GM18870 (cell line): ENCODE measurements around the gene GALNT7.
"Not testable (repeated sequence)": the region's sequence is repeated elsewhere in the genome, so short reads cannot be mapped to it uniquely, and the experiment has no call there.

Experiments
- ATAC-seq: cut with Tn5 transposase; IDR thresholded peaks from one replicate; pipeline ENCODE4 v1.9.1; 2021; ENCODE audit warnings: moderate library complexity; ENCODE audit not compliant: unreplicated experiment

GALNT7 gene, protein sequence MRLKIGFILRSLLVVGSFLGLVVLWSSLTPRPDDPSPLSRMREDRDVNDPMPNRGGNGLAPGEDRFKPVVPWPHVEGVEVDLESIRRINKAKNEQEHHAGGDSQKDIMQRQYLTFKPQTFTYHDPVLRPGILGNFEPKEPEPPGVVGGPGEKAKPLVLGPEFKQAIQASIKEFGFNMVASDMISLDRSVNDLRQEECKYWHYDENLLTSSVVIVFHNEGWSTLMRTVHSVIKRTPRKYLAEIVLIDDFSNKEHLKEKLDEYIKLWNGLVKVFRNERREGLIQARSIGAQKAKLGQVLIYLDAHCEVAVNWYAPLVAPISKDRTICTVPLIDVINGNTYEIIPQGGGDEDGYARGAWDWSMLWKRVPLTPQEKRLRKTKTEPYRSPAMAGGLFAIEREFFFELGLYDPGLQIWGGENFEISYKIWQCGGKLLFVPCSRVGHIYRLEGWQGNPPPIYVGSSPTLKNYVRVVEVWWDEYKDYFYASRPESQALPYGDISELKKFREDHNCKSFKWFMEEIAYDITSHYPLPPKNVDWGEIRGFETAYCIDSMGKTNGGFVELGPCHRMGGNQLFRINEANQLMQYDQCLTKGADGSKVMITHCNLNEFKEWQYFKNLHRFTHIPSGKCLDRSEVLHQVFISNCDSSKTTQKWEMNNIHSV

DNA sequence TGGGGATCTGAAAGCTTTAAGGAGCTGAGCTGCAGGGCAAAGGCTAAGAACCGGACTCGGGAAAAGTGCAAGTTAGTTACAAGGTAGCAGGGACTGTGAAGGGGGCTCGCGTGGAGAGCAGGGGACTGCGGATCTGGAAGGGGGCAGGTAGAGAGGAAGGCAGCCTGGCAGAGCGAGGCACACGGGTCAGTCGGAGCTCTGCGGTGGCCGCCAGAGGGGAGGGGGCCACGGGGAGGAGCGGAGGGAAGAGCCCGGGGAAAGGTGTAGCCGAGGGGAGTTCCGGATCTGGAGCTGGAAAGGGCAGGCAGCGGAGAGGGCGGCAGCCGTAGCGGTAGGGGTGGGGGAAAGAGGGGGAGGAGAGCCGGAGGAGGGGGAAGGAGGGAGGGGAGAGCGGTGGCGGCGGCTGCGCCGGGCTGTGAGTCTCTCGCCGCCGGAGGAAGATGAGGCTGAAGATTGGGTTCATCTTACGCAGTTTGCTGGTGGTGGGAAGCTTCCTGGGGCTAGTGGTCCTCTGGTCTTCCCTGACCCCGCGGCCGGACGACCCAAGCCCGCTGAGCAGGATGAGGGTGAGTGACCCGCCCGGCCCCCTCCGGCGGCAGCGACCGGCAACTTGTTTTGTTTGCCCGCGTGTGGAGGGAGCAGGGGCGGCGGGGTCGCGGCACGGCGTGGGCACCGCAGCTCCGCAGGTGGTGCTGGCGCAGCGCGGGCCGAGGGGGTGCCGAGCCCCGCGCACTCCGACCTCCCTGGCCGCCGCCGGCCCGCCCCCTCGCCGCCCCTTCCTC lies at the start of gene GALNT7:
Gene GALNT7, plus strand, starts transcription at position 416 of the 782 bp plus-strand sequence. Its CDS starts 25 bp downstream, at position 441.
- peak; percentile 25 for ATAC-seq

DNA sequence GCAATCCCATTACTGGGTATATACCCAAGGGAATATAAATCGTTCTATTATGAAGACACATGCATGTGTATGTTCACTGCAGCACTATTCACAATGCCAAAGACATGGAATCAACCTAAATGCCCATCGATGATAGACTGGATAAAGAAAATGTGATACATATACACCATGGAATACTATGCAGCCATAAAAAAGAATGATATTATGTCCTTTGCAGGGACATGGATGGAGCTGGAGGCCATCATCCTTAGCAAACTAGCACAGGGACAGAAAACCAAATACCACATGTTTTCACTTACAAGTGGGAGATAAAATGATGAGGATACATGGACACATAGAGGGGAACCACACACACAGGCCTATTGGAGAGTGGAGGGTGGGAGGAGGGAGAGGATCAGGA lies 49.8 kb upstream of the GALNT7 start:
- not testable (repeated sequence) for ATAC-seq

DNA sequence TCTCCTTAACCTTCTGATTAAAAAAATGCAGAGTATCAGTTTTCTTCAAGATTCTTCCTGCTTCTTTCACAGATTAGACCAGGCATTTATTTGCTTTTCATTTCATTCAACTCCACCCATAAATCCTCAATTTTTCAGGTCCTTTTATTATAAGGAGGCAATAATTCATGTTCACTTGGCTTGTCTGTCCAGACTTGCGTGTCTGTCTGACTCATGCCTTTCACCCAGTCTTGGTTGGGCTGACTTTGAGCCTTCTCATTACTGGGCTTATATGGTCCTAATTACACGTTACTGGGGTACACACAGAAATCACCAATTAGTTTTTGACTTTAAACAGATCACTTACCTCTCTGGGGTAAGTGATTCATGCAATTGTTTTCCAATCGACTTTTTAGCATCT lies 48.8 kb upstream of the GALNT7 start:
- ATAC-seq = no peak

DNA sequence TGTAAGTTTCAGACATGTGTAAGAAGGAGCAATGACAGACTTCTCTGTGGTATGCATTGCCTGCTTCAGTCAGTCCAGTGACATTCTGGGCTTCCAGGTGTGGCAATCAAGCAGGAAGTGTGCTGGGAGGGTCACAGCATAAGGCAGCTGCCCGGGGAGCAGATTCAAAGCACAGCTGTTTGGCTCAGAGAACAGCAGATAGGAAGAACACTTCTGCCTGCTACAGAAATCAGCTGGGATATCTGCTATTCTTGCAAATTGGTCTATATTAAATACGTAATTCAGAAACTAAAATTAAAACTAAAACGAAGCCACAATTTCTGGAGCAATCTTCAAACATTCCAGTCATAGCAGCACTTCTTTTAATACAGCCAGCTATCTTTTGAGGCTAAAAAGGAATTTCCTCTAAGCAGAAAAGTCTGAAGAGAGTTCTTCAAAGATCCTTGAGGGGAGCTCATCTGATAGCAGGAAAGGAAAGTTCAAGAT lies 47.5 kb upstream of the GALNT7 start:
- ATAC-seq = peak; percentile 99

DNA sequence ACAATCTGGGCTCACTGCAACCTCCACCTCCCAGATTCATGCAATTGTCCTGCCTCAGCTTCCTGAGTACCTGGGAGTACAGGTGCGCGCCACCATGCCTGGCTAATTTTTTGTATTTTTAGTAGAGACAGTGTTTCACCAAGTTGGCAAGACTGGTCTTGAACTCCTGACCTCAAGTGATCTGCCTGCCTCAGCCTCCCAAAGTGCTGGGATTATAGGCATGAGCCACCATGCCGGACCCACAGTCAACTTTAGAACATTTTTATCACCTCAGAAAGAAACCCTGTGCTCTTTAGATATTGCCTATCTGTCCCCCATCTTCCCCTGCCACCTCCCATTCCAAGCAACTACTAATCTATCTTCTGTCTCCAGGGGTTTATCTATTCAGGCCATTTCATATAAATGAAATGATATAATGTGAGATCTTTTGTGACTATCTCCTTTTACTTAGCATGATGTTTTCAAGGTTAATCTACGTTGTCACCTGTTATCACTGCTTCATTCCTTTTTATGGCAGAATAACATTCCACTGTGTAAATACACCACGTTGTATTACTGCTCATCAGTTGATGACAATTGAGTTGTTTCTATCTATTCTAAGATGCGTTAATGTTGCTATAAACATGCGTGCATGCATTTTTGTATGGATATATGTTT lies 44.3 kb upstream of the GALNT7 start:
- no peak for ATAC-seq

DNA sequence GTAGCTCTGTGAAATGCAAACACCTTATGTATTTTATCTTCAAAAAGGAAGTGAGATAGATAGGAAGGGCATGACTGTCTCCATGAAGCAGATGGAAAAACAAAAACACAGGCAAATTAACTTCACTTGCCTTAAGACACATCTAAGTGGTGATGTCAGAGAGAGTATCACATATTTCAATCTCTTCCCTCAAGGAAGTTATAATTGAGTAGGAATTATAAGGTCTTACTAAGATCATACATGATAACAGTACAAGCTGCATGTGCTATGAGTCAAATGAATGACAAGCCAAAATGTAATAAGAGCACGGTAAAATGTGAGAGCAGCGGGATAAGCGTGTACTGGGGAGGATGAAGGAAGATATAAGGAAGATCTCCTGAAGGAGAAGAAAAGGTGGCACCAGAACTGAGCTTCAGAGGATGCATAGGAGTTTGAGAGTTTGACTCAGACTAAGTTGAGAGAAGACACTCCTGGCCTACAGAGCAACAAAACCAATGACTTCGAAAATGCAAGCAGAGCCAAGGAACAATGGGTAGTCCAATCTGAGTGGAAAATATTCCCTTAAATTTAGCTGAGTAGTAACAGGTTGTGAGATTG lies 43.3 kb upstream of the GALNT7 start:
- ATAC-seq = no peak

DNA sequence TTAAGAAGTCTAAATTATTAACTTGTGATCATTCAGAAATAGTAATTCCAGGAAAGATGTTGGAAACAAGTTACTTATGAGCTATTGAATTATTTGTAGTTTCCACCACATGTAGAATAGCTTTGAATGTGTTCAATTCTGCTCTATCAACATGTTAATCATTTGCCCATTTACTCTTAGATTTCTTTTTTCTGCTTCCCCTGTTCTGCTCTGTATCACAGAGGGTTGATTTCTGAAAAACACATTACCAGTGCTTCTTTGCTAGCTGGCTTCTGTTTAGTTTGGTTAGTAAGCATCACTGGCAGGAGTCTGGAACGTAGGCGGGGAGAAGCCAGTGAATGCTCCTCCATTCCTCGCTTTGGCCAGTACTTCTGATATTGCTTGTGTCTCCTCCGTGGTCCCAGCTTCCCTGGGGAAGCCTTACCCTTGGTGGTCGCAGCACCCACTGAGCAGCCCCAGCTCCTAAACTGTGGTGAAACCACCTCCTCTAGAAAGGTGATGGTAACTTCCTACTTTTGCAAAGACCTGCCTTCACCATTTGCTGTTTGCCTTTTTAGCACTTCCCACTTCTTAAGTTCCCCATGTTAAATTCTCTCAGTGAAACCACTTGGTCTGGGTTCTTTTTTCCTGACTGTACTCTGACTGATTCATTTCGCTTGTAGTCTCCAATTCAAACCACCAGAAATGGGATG lies 40.3 kb upstream of the GALNT7 start:
- no peak for ATAC-seq

DNA sequence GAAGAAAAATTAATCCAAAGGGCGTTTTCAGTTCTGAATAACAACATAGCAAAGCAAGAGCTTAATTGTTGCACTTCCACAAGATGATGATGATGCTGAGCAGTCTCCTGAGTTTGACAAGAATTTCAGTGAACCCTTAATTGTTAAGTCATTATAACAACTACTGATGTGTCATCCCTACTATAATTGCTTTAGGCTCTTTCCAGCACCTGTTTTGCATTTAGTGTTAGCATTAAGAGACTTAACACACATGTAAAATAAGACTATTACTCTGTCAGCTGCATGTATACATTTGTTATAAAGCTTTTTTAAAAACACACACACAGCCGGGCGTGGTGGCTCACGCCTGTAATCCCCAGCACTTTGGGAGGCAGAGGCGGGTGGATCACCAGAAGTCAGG lies 37.9 kb upstream of the GALNT7 start:
- ATAC-seq = no peak

DNA sequence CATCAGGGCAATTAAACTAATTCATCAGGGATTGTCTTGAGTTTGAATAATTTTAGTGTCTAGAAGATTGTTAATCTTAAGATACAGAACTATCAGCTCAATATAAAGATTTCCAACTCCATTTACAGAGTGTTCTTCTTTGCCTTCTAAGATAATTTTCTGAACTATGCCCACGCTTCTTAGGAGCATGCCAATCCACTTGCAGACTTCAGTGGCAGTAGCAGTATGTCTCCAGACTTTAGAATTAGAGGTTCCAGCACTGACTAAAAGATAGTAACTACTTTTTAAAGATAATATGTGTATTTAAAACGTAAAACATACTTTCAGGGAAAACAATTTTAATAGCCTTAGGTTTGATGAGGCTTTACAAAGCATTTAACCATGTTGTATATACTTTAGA lies 34.2 kb upstream of the GALNT7 start:
- no peak for ATAC-seq

DNA sequence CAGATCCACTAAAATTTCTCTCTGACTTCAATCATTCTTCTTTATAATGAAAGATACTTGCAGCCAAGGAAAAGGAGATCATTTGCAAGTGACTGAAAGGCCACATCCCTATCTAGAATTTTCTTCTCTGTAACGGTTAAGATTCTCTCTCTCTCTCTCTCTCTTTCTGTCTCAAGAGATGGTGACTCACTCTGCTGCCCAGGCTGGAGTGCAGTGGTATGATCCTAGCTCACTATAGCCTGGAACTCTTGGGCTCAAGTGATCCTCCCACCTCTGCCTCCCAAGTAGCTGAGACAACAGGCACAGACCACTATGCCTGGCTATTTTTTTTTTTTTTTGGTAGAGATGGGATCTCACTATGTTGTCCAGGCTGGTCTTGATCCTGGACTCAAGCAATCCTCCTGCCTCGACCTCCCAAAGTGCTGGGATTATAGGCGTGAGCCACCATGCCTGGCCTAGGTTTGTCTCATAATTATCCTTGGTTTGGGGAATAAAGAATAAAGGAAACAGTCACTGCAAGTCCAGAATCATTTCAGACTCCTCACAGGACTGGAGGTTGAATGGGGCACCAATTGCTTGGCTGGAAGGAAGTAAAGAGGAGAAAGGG lies 33.3 kb upstream of the GALNT7 start:
- ATAC-seq = no peak

DNA sequence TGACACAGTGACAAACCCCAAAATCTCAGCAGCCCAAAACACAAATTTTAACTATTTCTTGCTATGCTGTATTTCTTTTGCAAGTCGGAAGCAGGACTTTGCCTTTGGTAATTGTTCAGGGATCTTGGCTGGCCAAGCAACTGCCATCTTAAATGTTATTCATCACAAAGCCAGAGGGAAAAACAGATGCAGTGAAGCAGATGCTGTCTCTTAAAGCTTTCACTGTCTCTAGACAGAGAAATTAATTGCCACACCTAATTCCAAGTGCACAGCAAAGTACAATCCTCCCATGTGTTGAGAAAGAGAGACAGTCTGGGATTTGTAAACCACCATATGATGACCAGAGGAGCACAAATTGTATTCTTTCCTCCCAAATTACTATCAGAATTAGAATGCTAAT lies 30.0 kb upstream of the GALNT7 start:
- ATAC-seq = no peak

DNA sequence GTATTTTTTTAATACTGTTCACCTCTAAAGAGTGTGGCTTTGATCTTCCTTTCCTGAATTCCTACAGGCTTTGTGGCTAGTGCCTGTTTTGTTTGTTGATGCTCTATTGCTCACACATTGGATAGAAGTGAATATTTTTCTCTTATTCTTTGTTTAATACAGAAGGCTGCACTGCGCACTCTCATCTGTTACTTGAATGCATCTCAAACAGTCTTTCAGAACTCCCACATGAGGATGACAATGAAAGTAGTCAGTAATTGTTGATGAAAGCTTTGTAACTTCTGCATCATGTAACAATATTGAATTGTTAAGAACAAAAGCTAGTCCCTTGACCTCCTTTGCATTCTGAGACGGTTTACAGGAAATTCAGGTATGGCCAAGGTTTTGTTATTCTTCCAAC lies 29.1 kb upstream of the GALNT7 start:
- ATAC-seq = no peak

DNA sequence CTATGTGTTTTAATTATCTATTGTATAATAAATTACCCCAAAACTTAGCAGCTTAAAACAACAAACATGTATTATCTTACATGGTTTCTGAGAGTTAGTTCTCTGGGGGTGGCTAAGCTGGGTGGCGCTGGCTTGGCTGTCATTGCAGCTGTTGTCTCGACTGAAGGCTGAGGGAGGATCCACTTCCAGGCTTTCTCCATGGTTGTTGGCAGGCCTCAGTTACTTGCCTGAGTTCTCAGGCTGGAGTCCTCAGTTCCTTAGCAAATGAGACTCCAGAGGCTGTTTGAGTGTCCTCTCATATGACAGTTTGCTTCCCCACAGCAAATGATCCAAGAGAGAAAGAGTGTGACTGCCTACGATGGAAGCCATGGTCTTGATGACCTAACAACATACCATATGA lies 23.5 kb upstream of the GALNT7 start:
- no peak for ATAC-seq

DNA sequence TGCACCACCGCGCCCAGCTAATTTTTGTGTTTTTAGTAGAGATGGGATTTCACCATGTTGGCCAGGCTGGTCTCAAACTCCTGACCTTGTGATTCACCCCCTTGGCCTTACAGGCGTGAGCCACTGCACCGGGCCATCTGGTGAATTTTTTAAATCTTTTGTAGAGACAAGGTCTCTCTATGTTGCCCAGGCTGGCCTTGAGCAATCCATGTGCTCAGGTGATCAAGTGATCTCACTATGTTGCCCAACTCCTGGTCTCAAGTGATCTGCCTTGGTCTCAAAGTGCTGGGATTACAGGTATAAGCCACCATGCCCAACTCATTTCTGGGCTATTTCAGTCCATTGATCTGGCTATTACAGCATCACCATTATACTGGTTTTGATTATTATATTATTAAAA lies 22.2 kb upstream of the GALNT7 start:
- ATAC-seq = no peak

DNA sequence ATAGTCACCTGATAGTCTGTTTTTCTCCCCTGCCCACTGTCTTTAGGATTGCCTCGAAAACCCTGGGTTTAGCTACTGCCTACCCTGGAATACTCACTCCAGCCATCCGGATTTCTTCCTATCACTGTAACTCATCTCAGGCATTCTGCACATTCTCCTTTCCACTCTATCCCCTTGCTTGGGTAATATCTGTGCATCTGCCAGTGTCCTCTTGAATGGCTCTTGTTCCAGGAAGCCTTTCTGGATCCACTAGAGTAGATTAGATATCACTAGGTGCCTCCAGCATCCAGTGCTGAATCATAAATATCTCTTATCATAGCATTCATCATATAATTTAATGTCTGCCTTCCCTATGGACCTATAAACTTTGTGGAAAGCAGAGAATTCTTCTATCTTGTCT lies 17.1 kb upstream of the GALNT7 start:
- ATAC-seq = no peak

DNA sequence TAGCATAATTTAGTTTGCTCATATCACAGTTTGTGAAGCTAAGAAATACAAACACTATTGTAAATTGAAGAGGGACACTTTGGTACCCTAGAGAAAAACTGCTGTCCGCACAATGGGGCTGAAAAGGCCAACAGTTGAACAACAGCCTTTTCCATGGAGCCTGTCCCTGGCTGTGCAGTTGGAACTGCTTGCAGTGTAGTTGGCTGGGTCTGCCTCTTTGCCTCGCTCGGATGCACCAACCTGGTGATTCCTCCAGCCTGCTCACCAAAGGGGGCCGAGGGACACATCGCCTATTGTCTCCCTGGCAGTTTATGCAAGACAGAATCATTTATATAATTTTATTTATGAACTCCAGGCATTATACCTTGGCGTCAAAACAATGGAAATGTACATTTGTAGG lies 16.5 kb upstream of the GALNT7 start:
- ATAC-seq = no peak

DNA sequence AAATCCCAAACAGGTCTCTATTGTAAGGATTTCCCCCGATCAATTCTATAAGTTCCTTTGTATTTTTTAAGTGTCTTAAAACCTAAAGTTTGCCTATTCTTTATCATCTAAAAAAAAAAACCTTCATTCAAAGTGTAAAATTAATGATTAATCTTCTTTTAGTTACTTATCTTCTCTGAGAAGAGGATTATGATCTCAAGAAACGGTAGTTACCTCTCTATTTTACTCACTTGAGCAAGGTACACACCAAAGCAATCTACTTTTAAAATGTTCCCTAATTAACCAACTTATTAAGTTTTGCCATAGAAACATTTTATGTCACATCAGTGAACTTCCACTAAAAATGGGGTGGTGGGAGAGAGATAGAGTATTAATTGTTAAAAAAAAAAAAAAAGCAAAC lies 15.2 kb upstream of the GALNT7 start:
- no peak for ATAC-seq

DNA sequence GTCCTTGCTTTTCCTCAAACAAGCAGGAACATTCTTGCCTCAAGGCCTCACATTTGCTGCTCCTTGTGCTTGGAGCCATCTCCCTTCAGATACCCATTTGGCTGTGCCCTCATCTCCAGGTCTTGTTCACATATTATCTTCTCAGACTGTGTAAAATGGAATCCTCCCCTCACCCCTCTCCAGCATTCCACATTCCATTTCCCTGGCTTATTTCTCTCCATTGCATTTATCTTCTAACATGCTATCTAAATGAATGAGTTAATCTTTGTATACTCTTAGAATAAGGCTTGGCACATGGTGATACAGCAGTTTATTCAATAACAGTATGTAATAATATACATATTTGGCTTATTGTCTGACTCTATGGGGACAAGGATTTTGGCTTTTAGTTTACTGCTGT lies 8.8 kb upstream of the GALNT7 start:
- ATAC-seq = no peak

DNA sequence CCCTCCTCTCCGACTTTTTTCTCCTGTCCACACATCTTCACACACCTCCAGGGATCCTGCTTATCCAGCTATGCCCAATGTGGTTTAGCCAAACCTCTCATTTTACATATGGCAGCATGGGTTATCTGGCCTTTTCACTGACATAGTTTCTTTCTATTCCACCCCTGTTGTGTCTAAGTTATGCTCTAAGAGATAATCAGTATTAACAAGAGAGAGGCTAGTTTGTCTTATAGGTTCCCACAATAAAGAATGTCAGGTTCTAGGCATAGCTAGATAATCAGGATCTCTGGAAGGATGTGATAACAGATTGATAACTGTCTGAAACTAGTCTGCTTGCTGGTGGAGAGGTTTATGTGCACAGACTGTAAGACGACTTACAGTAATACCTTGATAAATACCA lies 7.7 kb upstream of the GALNT7 start:
- no peak for ATAC-seq

DNA sequence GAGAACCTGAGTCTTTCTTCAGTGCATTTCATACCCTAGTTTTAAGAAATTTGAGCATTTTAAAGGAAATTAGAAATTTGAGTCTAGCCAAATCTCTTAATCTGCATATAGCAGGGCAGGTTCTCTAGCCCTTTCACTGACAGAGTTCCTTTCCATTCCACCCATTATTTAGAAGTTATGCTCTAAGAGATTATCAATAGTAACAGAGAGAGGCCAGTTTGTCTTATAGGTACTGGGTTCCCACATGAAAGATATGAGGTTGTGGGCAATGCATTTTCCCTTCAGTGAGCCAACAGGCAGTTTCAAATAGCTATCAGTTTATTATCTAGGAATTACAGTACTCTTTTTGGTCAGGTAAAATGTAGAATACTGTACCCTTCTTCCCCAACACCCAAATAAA lies 7.3 kb upstream of the GALNT7 start:
- ATAC-seq = no peak
